Neuronal stem cell (in vitro differentiated cells): ENCODE measurements around the gene MACROD2.

Experiments used
- DNase-seq: peaks from one replicate; pipeline ENCODE4 v3.0.0-alpha.2; 2013; ENCODE audit warnings: low spot score
- H2AFZ ChIP-seq: one replicate; pipeline ENCODE4 v1.6.1; 2013; ENCODE audit warnings: mild to moderate bottlenecking, low read length, inconsistent platforms
- H2AK5ac ChIP-seq: 2 replicates; pipeline ENCODE4 v1.6.1; 2013; ENCODE audit warnings: low read depth, mild to moderate bottlenecking, inconsistent platforms, low read length, moderate library complexity, mixed read lengths
- H2BK120ac ChIP-seq: 2 replicates; pipeline ENCODE4 v1.6.1; 2013; ENCODE audit warnings: low read depth, mild to moderate bottlenecking, inconsistent platforms, low read length, moderate library complexity, mixed read lengths
- H2BK12ac ChIP-seq: one replicate; pipeline ENCODE4 v1.6.1; 2013; ENCODE audit warnings: low read length, inconsistent platforms
- H2BK15ac ChIP-seq: 2 replicates; pipeline ENCODE4 v1.6.1; 2013; ENCODE audit warnings: mild to moderate bottlenecking, low read length, inconsistent platforms, mixed read lengths
- H2BK5ac ChIP-seq: one replicate; pipeline ENCODE4 v1.6.1; 2013; ENCODE audit warnings: inconsistent platforms, mild to moderate bottlenecking, low read length, moderate library complexity
- H3K14ac ChIP-seq: one replicate; pipeline ENCODE4 v1.6.1; 2013; ENCODE audit warnings: low read length, inconsistent platforms
- H3K18ac ChIP-seq: 2 replicates; pipeline ENCODE4 v1.6.1; 2013; ENCODE audit warnings: low read length, inconsistent platforms
- H3K23ac ChIP-seq: 2 replicates; pipeline ENCODE4 v1.6.1; 2013; ENCODE audit warnings: low read depth, mild to moderate bottlenecking, mixed read lengths, low read length, inconsistent platforms; ENCODE audit not compliant: poor library complexity
- H3K27ac ChIP-seq: replicated peaks from 3 replicates; pipeline ENCODE4 v1.5.1; 2013; ENCODE audit warnings: low read length, inconsistent platforms
- H3K27me3 ChIP-seq, 3 experiments: 2 replicates each; pipeline ENCODE4 v1.6.1; 2013; ENCODE audit warnings: low read length in 3 of 3, mild to moderate bottlenecking in 2 of 3, inconsistent platforms in 1 of 3, low read depth in 1 of 3, mixed read lengths in 1 of 3, moderate library complexity in 1 of 3; ENCODE audit not compliant: control insufficient read depth in 3 of 3, insufficient read depth in 3 of 3
- H3K36me3 ChIP-seq, 2 donors: replicated peaks in 1 of 2; 2 replicates each; pipeline ENCODE4 v1.6.1; 2013; ENCODE audit warnings: low read length in 2 of 2; ENCODE audit not compliant: control insufficient read depth in 2 of 2, insufficient read depth in 2 of 2
- H3K4ac ChIP-seq: 2 replicates; pipeline ENCODE4 v1.6.1; 2013; ENCODE audit warnings: inconsistent platforms, mild to moderate bottlenecking, low read length, moderate library complexity
- H3K4me1 ChIP-seq, 2 donors: 1 replicate in 1 of 2; 2 replicates in 1 of 2; pipeline ENCODE4 v1.6.1; 2013; ENCODE audit warnings: low read length in 2 of 2, low read depth in 1 of 2; ENCODE audit not compliant: control insufficient read depth in 2 of 2, insufficient read depth in 1 of 2
- H3K4me2 ChIP-seq: one replicate; pipeline ENCODE4 v1.6.1; 2013; ENCODE audit warnings: mild to moderate bottlenecking, low read length, inconsistent platforms; ENCODE audit not compliant: insufficient read depth, poor library complexity, severe bottlenecking
- H3K4me3 ChIP-seq, 2 donors: 2 replicates each; pipeline ENCODE4 v1.5.1; 2013; ENCODE audit warnings: low read length in 2 of 2, mild to moderate bottlenecking in 2 of 2, inconsistent platforms in 1 of 2, moderate library complexity in 1 of 2
- H3K79me1 ChIP-seq: one replicate; pipeline ENCODE4 v1.6.1; 2013; ENCODE audit warnings: low read depth, mild to moderate bottlenecking, inconsistent platforms, low read length, moderate library complexity
- H3K9ac ChIP-seq: one replicate; pipeline ENCODE4 v1.6.1; 2013; ENCODE audit warnings: mild to moderate bottlenecking, low read depth, low read length, inconsistent platforms; ENCODE audit not compliant: poor library complexity
- H3K9me3 ChIP-seq, 2 donors: replicated peaks in 1 of 2; 2 replicates each; pipeline versions ENCODE3 to v1.6.1; 2013; ENCODE audit warnings: low read length in 2 of 2, mild to moderate bottlenecking in 2 of 2, inconsistent platforms in 1 of 2, low read depth in 1 of 2, mixed read lengths in 1 of 2, moderate library complexity in 1 of 2; ENCODE audit not compliant: control insufficient read depth in 2 of 2, insufficient read depth in 1 of 2
- H4K8ac ChIP-seq: one replicate; pipeline ENCODE4 v1.6.1; 2013; ENCODE audit warnings: low read depth, mild to moderate bottlenecking, inconsistent platforms, low read length, moderate library complexity
- H4K91ac ChIP-seq: one replicate; pipeline ENCODE4 v1.6.1; 2013; ENCODE audit warnings: low read length, low read depth, mild to moderate bottlenecking, inconsistent platforms; ENCODE audit not compliant: poor library complexity
- WGBS, 2 donors: extraction: QIAGEN DNeasy Blood & Tissue Kit; methylation state at CpG; one replicate each; pipeline ENCODE4 v1.1.7; 2013; ENCODE audit warnings: missing lambda C conversion rate in 2 of 2, mixed read lengths in 1 of 2; ENCODE audit not compliant: insufficient read length in 2 of 2, insufficient replicate concordance in 1 of 2; ENCODE audit errors: extremely low coverage in 2 of 2; 5-methylcytosine and 5-hydroxymethylcytosine counted together

MACROD2 gene

DNA sequence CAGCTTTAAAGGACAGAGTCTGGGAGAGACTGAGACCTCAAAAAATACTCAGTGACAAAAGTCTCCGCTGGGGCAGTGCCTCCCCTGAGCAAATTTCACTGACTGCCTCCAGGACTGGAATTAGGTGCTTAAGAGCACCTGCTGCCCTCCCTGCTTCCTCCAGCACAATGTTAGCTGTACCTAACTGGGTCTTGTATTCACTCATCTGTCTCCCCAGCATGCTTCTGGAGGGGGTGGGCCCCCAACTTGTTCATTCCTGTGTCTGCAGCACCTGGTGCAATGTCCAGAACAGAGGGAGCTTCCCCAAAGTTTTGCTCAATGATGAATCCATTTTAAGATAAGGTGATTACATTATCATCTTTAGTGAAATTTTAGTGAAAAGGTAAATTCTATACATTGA, 1927.2 kb downstream of the MACROD2 start:
- Histone ChIP-seq H2BK120ac (no peak overlapping the region), H3K27ac (no peak overlapping the region), H2BK15ac (no peak overlapping the region), H3K4me3 (no peak overlapping the region), H3K14ac (no peak overlapping the region), H3K18ac (no peak overlapping the region), H3K4me2 (no peak overlapping the region), H2AK5ac (no peak overlapping the region), H3K23ac (no peak overlapping the region), H2BK12ac (no peak overlapping the region), H3K9ac (no peak overlapping the region), H3K79me1 (no peaks in the 10 kb centered on the region), H4K91ac (no peak overlapping the region), H4K8ac (no peak overlapping the region), H3K4me1 (no peaks in the 10 kb centered on the region), H3K4ac (no peak overlapping the region), H3K27me3 (no peaks in the 10 kb centered on the region), H2BK5ac (no peak overlapping the region), H3K36me3 (no peaks in the 10 kb centered on the region), H2AFZ (no peak overlapping the region), H3K9me3 (no peaks in the 10 kb centered on the region)
- DNase-seq: no peak
- no CpG with 5 or more reads among the region's 1 CpG for WGBS, 2 donors

- H3K4me2 ChIP-seq: no peak overlapping the region
- H3K14ac ChIP-seq: no peak overlapping the region
- H4K91ac ChIP-seq: no peak overlapping the region
- no peaks in the 10 kb centered on the region for H3K27me3 ChIP-seq
- H3K4me1 ChIP-seq: no peaks in the 10 kb centered on the region
- H3K9me3 ChIP-seq: no peaks in the 10 kb centered on the region
- no peak overlapping the region for H3K23ac ChIP-seq
- no peaks in the 10 kb centered on the region for H3K79me1 ChIP-seq
- no peak overlapping the region for H2BK15ac ChIP-seq
- H3K18ac ChIP-seq: no peak overlapping the region
- H4K8ac ChIP-seq: no peak overlapping the region
- no peak overlapping the region for H2AK5ac ChIP-seq
- no peak for DNase-seq
- H2BK5ac ChIP-seq: no peak overlapping the region
- no peak overlapping the region for H3K27ac ChIP-seq
- H3K4ac ChIP-seq: no peak overlapping the region
- WGBS, 2 donors: no CpG with 5 or more reads among the region's 8 CpGs
- no peak overlapping the region for H3K4me3 ChIP-seq
- H2BK12ac ChIP-seq: no peak overlapping the region
- no peaks in the 10 kb centered on the region for H3K36me3 ChIP-seq
- H2BK120ac ChIP-seq: no peak overlapping the region
- no peak overlapping the region for H2AFZ ChIP-seq
- H3K9ac ChIP-seq: no peak overlapping the region
Observed at GRCh38 chr20:15923030-15923776, 1927.9 kb downstream of the MACROD2 start.

DNA sequence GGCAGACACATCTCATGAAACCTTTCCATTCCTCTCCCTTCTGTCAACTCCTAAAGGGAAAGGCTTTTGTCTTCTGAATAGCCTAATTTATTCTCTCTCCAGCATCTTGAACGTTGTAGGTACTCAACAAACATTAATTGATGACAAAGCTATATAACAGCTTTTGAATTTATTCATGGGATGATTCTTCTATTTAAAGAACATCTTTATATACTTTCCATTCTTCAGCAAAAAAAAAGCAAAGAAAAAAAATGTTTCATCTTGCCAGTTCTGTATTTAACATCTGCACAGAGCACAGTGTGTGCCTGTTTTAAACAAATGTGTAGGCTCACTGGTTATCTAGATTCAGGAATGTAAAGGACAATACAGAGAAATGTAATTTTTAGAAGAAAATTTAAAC, 1929.2 kb downstream of the MACROD2 start:
- Histone ChIP-seq H3K27ac (no peak overlapping the region), H3K23ac (no peak overlapping the region), H3K36me3 (no peaks in the 10 kb centered on the region), H4K91ac (no peak overlapping the region), H2BK12ac (no peak overlapping the region), H3K9me3 (peaks cover 0 to 2% of the 10 kb centered on the region in 2 donors), H2BK15ac (no peak overlapping the region), H3K4ac (no peak overlapping the region), H2AK5ac (no peak overlapping the region), H3K27me3 (no peaks in the 10 kb centered on the region), H2AFZ (no peak overlapping the region), H3K4me2 (no peak overlapping the region), H3K79me1 (no peaks in the 10 kb centered on the region), H3K4me1 (no peaks in the 10 kb centered on the region), H3K14ac (no peak overlapping the region), H2BK120ac (no peak overlapping the region), H3K9ac (no peak overlapping the region), H4K8ac (no peak overlapping the region), H3K4me3 (no peak overlapping the region), H2BK5ac (no peak overlapping the region), H3K18ac (no peak overlapping the region)
- no peak for DNase-seq
- WGBS, 2 donors: no CpG with 5 or more reads among the region's 1 CpG

DNA sequence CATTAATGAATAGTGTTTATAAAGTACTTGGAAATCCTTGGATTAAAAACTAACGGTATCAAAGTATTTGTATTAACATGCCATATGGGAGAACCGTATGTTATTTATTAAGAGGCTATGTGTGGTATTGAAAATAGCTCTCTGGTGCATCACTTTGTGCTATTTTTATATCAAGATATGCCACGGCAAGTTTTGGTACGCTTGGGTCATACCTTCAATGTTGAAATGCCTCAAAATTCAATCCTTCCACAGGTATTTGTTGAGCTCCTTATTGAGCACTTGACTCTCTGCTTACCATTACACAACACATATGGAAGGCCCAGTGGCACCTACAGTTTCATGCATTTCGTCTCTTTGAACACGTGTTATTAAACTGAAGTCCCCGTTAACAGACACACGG, 1930.1 kb downstream of the MACROD2 start:
- Histone ChIP-seq H2BK5ac (no peak overlapping the region), H3K9ac (no peak overlapping the region), H3K36me3 (no peaks in the 10 kb centered on the region), H3K79me1 (no peaks in the 10 kb centered on the region), H3K9me3 (peaks cover 0 to 2% of the 10 kb centered on the region in 2 donors), H2BK120ac (no peak overlapping the region), H3K23ac (no peak overlapping the region), H2AFZ (no peak overlapping the region), H3K27ac (no peak overlapping the region), H2AK5ac (no peak overlapping the region), H3K4me2 (no peak overlapping the region), H2BK12ac (no peak overlapping the region), H3K4ac (no peak overlapping the region), H3K14ac (no peak overlapping the region), H4K8ac (no peak overlapping the region), H4K91ac (no peak overlapping the region), H3K4me1 (peaks cover 0 to 2% of the 10 kb centered on the region in 2 donors), H3K4me3 (no peak overlapping the region), H2BK15ac (no peak overlapping the region), H3K27me3 (no peaks in the 10 kb centered on the region), H3K18ac (no peak overlapping the region)
- WGBS, 2 donors: no CpG with 5 or more reads among the region's 8 CpGs
- no peak for DNase-seq
